Esophagus muscularis mucosa (tissue), 3 donors: ENCODE results near the gene DTNA.

ENCODE experiments used
- CTCF ChIP-seq, 3 experiments: fragments of 200-600 bp in 2 of 3; fragments of 450-650 bp in 1 of 3; sonication (generic) in 2 of 3; IDR thresholded peaks; one replicate each; pipeline ENCODE4 v1.5.1; 2017 to 2019; ENCODE audit warnings: antibody characterized with exemption in 3 of 3, mild to moderate bottlenecking in 2 of 3, moderate library complexity in 1 of 3
- POLR2A ChIP-seq: fragments of 450-650 bp; IDR thresholded peaks from one replicate; pipeline ENCODE4 v1.6.1; 2017; ENCODE audit warnings: antibody characterized with exemption, moderate library complexity, mild to moderate bottlenecking, low read depth
- POLR2AphosphoS5 ChIP-seq, 2 donors: sonication (generic); formaldehyde crosslinking; IDR thresholded peaks; one replicate each; pipeline ENCODE4 v1.6.1; 2017; ENCODE audit warnings: antibody characterized with exemption in 2 of 2

GRCh38 chr18:34773961-34774766 is 64.1 kb downstream of the DTNA start:
- TF ChIP-seq POLR2A (no peak), CTCF (IDR thresholded peaks at IDR 0.05) (no peak), POLR2AphosphoS5 (IDR thresholded peaks at IDR 0.05) (peak in 1 of 2 donors; percentile 63)
